GM19372 (cell line): ENCODE measurements around the gene RAPGEF2.

ENCODE experiments used
- ATAC-seq: cut with Tn5 transposase; IDR thresholded peaks from one replicate; pipeline ENCODE4 v1.9.1; 2021; ENCODE audit warnings: mild to moderate bottlenecking, low read depth, moderate library complexity; ENCODE audit not compliant: unreplicated experiment

Gene RAPGEF2

DNA sequence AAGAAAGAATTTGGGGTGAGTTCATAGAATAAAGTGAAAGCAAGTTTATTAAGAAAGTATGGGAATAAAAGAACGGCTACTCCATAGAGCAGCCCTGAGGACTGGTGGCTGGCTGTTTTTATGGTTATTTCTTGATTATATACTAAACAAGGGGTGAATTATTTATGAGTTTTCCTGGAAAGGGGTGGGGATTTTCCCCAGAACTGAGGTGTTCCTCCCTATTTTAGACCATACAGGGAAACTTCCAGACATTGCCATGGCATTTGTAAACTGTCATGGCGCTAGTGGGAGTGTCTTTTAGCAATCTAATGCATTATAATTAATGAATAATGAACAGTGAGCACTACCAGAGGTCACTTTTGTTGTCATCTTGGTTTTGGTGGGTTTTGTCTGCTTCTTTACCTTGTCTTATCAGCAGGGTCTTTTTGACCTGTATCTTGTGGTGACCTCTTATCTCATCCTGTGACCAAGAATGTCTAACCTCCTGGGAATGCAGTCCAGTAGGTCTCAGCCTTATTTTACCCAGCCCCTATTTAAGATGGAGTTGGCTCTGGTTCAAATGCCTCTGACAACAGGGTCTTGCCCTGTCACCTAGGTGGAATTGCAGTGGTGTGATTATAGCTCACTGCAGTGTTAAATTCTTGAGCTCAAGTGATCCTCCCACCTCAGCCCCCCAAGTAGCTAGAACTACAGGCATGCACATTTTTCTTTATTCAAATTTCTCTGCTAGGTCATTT lies 27.1 kb downstream of the RAPGEF2 start:
- ATAC-seq: no peak

DNA sequence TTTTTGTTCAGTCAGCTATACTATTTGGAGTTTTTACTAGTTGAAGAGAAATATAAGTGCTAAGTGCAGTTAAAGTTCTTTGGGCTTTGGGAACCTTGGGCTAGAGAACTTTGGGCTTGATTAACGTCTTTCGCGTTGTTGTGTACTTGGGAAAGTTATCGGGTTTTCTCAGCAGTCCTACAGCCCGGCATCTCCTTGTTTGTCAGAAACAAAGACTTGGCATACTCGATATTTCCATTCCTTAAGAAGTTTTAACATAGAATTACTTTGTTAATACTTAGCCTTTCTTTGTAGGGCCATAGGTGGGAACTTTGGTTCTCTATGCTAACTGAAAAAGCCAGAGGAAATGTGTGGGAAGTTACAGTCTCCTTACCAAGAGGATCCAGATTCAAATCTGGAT lies 28.7 kb downstream of the RAPGEF2 start:
- no peak for ATAC-seq

DNA sequence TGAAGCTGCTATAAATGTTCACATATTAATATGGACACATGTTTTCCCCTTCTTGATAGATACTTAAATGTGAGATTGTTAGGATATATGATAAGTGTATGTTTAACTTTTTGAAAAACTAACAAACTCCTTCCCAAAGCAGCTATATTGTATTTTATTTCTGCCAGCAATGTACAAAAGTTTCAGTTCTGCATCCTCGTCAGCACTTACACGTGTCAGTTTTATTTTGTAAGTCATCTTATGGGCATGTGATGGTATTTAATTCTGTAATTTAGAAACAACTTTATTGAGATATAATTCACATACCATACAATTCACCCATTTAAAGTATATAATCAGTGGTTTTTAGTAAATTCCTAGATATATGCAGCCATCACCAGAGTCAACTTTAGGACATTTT lies 31.6 kb downstream of the RAPGEF2 start:
- ATAC-seq: no peak

DNA sequence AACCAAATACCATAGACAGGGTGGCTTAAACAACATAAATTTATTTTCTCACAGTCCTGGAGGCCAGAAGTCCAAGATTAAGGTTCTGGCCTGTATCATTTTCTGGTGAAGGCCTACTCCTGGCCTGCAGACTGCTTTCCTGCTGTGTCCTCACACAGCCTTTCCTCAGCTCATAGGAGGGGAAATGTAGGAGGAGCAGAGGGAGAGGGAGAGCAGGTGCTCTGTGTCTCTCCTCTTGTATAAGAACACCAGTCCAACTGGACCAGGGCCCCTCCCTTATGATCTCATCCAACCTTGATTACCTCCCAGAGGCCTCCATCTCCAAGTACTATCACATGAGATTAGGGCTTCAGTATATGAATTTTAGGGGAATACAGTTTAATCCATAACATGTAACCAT lies 34.3 kb downstream of the RAPGEF2 start:
- no peak for ATAC-seq

DNA sequence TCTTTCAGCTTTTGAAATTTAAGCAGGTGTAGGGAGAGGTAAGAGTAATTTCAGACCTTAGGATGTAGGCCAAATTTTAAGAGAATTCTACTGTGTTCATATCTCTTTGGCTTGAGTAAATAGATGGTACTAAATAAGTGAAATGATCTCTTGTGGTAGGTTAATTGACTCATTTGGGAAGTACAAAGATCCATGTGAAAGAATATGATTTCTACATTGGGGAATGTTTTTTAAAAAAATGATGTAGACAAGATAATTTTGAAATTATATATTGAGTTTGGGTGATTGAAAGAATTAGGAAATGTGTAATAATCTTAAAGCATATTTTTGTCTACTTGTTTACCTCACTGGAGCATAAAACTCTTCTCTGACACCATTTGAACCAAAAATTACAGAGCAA lies 35.6 kb downstream of the RAPGEF2 start:
- no peak for ATAC-seq

DNA sequence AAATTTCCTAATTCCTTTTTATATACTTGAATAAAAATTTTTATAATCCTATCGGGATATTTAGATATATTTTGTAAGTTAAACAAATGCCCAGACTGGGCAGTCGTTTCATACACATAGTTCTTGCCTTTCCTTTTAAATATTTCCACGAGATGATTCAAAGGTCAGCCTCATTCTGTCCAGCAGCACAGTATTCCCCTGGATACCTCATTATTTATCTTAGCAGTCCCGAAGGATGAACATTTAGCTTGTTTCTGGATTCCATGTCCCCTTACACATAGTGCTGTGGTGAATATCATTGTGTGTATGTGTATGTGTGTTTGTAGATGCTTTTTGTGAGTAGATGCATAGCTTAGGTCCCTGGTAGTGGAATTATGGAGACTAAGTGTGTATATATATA lies 38.3 kb downstream of the RAPGEF2 start:
- no peak for ATAC-seq

DNA sequence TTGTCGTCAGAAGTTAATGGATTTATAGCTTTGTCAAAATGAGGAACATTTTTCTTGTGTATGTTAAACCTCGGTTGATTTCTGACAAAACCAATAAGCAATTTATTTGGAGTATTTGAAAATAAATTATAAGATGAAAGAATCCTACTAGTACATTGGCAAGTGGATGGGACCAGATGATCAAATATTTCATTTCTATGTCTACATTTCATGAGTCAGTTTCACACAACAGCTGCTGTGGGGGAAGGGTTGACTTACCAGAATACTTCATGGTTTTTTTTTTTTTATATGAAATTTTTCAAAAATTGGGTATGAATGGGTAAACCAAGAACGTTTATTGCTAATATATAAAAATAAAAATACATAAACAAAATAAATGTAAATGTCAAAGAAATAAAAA lies 39.4 kb downstream of the RAPGEF2 start:
- no peak for ATAC-seq

DNA sequence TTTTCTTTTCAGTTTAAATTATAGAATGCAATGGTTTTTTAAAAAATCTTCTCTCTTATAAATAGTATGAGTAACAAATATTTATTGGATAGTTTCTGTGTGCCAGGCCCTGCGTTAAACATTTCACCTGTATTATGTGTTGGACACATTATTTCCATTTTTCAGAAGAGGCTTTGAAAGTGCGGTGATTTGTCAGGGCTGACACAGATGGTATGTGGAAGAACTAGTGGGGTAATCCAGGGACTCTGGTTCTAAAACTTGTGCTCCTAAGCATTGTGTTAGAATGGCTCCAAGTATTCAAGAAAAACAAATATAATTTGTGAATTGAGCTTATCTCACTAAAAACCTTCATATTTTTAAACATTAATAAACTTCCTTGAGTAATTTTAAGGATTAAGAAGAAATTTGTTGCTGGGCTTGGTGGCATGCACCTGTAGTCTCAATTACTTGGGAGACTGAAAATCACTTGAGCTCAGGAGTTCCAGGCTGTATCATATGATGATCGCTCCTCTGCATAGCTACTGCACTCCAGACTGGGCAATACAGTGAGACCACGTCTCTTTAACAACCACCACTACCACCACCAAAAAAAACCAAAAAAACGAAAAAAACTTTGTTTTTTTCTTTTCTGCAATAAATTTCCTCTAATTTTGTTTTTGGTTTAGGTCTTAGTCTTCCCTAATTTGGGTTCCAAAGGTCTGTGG lies 40.0 kb downstream of the RAPGEF2 start:
- no peak for ATAC-seq

DNA sequence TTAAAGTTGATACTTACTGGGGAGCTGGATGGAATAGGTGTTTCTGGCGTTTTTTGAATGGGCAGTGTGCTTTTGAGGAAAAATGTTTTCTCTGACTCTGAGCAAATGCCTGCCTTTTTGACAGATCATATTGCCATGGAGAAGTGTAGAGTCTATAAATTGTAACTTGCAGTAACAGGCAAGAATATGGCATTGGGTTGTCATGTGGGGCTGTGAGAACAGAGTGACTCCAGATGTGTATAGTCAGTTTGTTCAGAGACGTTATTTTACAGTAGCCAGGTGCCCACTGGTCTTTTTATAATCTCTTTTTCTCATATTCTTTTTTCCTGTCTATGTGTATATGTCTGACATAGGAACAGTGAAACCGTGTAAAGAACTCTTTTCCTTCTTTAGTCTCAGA lies 40.8 kb downstream of the RAPGEF2 start:
- no peak for ATAC-seq

DNA sequence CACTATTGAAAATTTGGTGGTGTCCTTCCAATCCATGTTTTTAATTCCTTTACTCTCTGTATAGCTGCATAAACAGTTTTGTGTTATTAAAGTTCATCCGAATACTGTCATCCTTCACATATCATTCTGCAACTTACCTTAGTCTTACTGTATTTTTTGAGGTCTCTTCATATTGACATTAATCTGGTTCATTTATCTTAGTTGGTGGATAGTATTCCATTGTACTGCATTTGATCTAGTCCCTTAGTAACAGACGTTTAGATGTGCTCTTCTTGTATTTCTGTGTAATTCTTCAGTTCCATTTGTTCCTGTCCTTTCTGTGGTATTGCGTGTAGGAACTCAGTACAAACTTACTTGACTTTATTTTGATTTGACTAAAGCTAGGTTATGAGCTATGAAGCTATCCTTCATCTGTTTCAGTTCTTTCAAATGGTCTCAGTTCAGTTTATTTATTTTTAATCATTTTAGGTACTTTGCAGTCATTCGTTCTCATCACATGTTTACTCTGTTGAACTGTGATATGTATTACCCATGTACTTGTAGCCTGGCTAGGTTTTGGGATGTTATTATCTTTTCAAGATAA lies 41.3 kb downstream of the RAPGEF2 start:
- no peak for ATAC-seq

DNA sequence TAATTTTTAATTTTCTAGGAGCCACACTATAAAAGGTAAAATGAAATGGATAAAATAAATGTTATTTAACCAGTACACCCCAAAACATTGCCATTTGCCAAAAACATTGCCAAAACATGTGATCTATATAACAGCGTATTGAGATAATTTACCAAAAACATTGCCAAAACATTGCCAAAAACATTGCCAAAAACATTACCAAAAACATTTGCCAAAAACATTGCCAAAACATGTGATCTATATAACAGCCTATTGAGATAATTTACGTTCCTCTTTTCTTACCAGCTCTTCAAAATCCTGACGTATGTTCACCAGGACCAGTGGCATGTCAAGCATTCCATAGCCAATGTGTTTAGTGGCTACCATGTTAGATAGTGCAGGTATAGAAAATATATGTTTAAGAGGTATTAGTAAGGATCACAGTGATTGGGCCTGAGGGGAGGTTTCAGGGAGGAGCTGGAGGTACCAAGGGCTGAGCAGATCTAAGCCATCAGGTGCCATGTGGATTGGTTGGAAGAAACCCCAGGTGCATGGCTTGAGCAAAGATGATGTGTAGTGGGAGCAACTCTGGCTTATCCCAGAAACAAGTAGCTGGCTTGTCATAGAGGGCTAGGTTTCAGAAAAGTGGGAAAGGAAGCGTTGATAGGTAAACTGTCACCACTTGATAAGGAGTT lies 42.6 kb downstream of the RAPGEF2 start:
- no peak for ATAC-seq

DNA sequence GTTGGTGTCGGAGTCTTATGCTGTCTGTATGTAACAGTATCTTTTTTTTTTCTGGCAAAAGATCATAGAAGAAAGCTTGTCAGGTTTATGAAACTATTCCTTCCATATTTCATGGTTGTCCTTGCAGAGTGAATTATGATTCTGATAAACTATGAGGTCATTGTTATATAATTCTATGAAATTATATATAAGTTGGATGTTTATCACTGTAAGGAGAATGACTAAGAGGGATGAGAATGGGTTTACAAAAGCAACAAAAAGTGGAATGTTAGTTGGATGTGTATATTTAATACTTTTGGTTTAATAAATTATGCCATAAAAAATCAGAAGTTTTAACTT lies 43.1 kb downstream of the RAPGEF2 start:
- ATAC-seq: no peak

DNA sequence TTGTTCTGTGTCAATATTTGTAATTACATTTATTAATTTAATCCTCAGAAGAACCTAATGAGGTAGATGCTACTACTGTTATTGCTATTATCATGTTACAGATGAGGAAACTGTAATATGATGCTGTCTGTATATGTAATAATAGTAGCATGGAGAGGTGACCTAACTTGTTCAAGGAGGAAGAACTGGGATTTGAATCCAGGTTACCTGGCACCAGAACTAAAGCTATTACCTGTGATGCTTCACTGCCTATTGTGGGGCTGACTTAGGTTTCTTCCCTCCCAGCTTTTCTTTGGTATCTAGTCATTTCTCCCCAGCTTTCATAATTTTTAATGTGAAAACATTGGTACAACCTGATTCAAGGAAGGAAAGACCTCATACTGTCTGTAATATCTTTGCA lies 43.6 kb downstream of the RAPGEF2 start:
- ATAC-seq: no peak

DNA sequence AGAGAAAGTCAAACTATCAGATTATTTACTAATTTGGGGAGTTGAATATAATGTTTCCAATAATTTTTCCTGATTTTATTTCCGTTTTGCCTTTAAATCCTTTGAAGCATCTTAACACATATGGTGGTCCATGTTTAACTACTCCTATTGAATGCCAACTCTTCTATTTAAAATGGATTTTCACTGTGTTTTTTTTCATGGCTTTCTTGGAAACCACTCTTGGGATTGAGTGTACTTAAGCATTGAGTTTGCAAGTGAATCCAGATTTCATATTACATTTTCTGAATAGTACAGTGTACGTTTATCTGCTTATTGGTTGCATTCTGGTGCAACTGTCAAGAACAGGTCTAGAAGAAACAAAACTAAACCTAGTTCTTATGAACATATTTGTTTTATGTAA lies 45.6 kb downstream of the RAPGEF2 start:
- no peak for ATAC-seq

DNA sequence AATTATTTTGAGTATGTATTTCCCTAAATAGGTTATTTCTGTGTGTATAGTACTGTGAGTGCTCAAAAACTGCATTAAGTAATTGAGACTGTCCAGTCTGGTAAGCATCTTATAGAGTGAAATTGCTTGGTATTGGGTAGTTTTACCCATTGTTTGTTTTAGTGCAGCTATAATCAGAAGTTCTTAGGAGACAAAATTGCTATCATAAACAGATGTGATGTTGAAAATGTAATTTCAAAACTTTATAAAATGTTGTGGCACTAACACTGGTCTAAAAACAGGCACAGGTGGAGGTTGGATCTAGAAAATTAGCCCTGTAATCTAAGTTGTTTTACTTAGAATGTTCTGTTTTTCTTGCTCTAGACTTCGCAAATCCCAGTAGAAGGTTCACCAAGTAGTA lies 46.8 kb downstream of the RAPGEF2 start:
- ATAC-seq: no peak

DNA sequence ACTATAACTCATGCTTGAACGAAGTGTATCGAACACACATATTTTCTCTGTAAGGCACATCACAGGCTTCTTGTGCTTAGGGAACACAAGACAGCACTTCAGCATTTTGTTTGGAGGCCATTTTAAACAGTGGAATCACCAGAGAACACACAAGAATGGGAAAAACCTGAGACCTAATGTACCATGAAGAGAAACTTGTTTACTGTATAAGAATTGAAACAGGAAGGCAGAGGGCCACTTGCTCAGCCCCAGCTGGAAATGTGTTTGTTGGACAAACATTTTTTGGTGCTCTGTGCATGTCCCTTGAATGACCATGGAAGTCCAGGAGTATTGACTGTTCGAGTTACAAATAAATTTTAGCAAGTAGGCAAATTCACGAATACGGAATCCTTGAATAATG lies 47.5 kb downstream of the RAPGEF2 start:
- ATAC-seq: no peak

DNA sequence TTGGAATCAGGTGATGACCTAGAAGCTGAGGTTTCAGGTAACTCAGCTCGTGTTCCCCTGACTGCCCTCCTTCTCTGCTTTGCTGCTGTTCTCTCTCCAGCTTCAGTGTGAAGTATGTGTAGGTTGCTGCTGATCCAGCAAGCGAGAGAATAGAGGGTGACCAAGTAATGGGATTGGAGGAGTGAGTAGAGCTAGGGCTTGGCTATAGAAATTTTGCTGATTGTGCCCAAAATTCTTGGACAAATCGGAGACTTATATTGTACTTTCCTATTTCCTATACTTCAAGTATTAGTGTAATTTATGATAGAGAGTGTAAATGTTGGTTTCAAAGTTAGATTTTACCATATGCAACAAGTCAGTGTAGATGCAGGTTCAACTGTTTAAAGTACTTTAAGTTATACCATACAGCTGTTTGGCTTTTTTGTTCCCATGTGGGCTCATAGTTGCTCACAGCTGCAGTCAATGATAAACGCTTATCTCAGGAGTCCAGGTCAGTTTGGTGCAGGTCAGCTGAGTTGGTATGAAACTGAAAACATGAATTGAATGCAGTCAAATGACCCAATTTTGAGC lies 48.0 kb downstream of the RAPGEF2 start:
- ATAC-seq: peak; percentile 60

DNA sequence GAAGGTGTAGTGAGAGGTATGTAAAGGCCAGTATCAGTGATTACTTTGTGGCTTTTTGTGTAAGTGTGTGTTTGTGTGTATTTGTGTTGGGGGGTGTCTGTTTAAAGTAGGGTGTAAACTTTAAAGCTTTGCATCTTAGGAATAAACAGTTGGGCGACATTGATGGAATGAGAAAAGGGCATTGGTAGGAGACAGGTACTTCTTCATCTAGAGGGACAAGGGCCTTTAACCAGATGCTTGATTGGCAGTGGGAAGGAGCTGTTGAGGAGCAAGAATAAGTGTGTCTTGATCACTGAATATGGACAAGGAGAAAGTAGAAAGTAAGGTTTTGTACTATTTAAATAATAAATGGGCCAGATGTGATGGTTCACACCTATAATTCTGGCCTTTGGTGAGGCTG lies 48.8 kb downstream of the RAPGEF2 start:
- no peak for ATAC-seq

DNA sequence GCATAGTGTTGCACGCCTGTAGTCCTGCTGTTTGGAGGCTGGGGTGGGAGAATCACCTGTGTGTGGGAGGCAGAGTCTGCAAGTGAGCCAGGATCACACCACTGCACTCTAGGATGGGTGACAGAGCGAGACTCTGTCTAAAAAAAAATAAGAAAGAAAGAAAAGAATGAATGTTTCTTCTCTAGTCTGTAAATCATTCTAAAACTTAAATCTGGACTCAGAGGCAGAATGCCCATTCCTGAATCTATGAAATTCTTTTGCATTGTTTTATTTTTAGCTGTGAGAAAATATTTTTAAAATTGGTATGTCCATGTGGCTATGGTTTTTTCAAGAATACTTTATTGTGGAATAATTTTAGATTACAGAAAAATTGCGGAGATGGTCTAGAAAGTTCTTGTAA lies 49.3 kb downstream of the RAPGEF2 start:
- ATAC-seq: no peak

DNA sequence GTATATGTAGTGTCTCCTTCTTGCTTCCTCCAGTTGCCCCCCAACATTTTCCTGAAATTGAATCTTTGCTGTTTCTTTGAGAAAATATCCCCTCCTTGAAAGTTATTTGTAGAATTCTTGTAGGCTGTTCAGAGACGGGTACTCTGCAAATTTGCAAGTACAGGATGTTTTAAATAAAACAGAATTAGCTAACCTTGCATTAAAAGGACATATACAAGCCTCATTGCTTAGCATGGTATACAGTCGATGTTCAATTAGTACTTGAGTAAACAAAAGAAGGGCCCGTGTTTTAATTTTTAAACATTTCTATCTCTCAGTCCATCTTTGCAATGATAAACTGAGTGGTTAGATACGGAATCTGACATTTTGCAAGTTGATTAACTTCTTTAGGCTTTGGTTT lies 50.8 kb downstream of the RAPGEF2 start:
- no peak for ATAC-seq

DNA sequence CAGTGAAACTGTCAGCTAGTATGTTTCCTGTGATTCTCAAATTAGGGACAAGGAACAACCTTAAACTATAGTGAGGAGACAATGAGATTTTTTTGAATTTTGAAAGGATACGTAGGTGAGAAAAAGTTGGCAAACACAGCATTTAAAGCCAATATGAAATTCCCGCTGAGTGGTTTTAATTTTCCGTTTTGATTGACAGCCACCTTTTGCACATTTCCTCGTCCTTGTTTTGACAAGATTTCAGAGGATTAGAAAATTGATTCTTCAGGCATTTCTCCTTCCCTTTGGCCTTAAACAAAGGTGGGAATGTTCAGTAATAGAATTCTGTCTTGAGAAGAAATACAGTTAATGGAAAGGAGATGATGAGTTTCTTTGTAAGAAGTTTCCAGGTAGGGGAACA lies 52.2 kb downstream of the RAPGEF2 start:
- ATAC-seq: no peak
